ENCODE measurements around the gene KRT36. TPM values are rescaled to one million over a fixed set of nuclear protein-coding genes. Genes with fewer than 3 reads are reported as not detected.

The KRT36 gene
- total RNA-seq, 1 donor from 2014 or later = not detected

GRCh38 chr17:41512546-41513167 lies 22.9 kb upstream of the KRT36 start:
- Histone ChIP-seq H3K36me3 (no peaks in the 10 kb centered on the region), H3K4me1 (peaks cover 8% of the 10 kb centered on the region), H3K27ac (no peak overlapping the region), H3K4me3 (no peak overlapping the region), H3K27me3 (no peaks in the 10 kb centered on the region), H3K9me3 (no peaks in the 10 kb centered on the region)
- DNase-seq (ENCODE audit: extremely low spot score in 2 of 2) = no peak
- TF ChIP-seq POLR2A (IDR thresholded peaks at IDR 0.05) (no peak), CTCF (IDR thresholded peaks at IDR 0.05) (no peak), POLR2AphosphoS5 (IDR thresholded peaks at IDR 0.05; ENCODE audit: insufficient read depth in 1 of 2, low read depth in 1 of 2) (no peak)
- intact Hi-C loops (cut with DNase I) = no loop called here

DNA sequence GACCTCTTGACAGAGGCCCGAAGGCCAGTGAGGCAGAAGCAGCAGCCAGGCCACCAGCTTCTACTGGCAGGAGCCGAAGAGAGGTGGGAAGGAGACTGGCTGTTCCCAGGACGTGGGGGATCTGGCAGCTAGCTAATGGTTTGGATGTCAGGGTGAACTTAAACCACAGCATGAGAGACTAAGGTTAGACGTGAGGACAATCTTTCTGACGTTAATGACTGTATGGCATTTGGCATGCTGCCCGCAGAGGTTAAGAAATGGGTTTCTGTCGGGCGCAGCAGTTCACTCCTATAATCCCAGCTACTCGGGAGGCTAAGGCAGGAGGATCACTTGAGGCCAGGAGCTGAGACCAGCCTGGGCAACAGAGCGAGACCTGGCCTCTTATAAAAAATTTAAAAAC lies 22.0 kb upstream of the KRT36 start:
- Histone ChIP-seq H3K36me3 (no peaks in the 10 kb centered on the region), H3K4me1 (peaks cover 16% of the 10 kb centered on the region), H3K27ac (no peak overlapping the region), H3K4me3 (peak overlapping the region in 1 of 2 donors; percentile 9), H3K27me3 (no peaks in the 10 kb centered on the region), H3K9me3 (no peaks in the 10 kb centered on the region)
- TF ChIP-seq POLR2AphosphoS5 (IDR thresholded peaks at IDR 0.05; ENCODE audit: insufficient read depth in 1 of 2, low read depth in 1 of 2) (no peak), POLR2A (IDR thresholded peaks at IDR 0.05) (no peak), CTCF (IDR thresholded peaks at IDR 0.05) (no peak)
- no peak for DNase-seq (ENCODE audit: extremely low spot score in 2 of 2)
- intact Hi-C loops (cut with DNase I) = no loop called here

- no peak for TF ChIP-seq POLR2A (IDR thresholded peaks at IDR 0.05)
- no peak for TF ChIP-seq POLR2AphosphoS5 (IDR thresholded peaks at IDR 0.05; ENCODE audit: insufficient read depth in 1 of 2, low read depth in 1 of 2)
- TF ChIP-seq CTCF (IDR thresholded peaks at IDR 0.05) = no peak
- intact Hi-C loops (cut with DNase I) = no loop called here
- Histone ChIP-seq H3K4me3 (peak overlapping the region in 1 of 2 donors; percentile 9), H3K27ac (no peak overlapping the region), H3K36me3 (no peaks in the 10 kb centered on the region), H3K9me3 (no peaks in the 10 kb centered on the region), H3K27me3 (no peaks in the 10 kb centered on the region), H3K4me1 (peaks cover 16% of the 10 kb centered on the region)
- no peak for DNase-seq (ENCODE audit: extremely low spot score in 2 of 2)
Measured at GRCh38 chr17:41511116-41511515, 21.4 kb upstream of the KRT36 start.

GRCh38 chr17:41510251-41511065 lies 20.7 kb upstream of the KRT36 start:
- H3K36me3 ChIP-seq = no peaks in the 10 kb centered on the region
- no peak overlapping the region for H3K4me3 ChIP-seq
- no peaks in the 10 kb centered on the region for H3K9me3 ChIP-seq
- H3K27me3 ChIP-seq = no peaks in the 10 kb centered on the region
- TF ChIP-seq POLR2AphosphoS5 (IDR thresholded peaks at IDR 0.05; ENCODE audit: insufficient read depth in 1 of 2, low read depth in 1 of 2) (peak in 1 of 2 donors; percentile 14), CTCF (IDR thresholded peaks at IDR 0.05) (no peak), POLR2A (IDR thresholded peaks at IDR 0.05) (no peak)
- H3K4me1 ChIP-seq = peaks cover 16% of the 10 kb centered on the region
- H3K27ac ChIP-seq = no peak overlapping the region
- intact Hi-C loops (cut with DNase I) = no loop called here
- DNase-seq (ENCODE audit: extremely low spot score in 2 of 2) = no peak
